ENCODE measurements around the gene RBCK1. TPM values are rescaled to one million over a fixed set of nuclear protein-coding genes. Genes with fewer than 3 reads are reported as not detected.

Gene RBCK1
- total RNA-seq, 1 donor from 2014 or later, result 65.2 TPM

DNA sequence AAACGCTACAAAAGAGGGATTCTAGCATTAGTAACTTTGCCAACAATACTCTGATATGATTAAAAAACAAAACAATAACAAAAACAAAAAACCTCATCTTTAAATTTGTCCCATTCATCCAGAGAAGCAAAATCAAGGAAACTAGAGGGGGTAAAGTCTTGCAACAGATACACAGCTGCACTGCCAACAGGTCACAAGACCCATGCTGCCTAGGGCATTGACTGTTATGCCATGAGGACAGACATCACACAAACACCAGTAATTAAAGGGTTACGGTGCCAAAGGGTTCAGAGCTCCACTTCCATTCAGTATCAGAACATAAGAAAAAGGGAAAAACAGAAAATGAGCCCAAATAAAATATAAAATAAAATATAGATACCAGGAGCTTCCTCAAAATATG lies 52.6 kb downstream of the RBCK1 start:
- no peak for DNase-seq (ENCODE audit: low read depth, low spot score)
- no peaks in the 10 kb centered on the region for H3K9me3 Mint-ChIP-seq
- peak overlapping the region; percentile 6 for H3K27ac Mint-ChIP-seq (ENCODE audit: unreplicated experiment)
- H3K4me3 Mint-ChIP-seq, result peak overlapping the region; percentile 86
- TF ChIP-seq, protein P1, sequence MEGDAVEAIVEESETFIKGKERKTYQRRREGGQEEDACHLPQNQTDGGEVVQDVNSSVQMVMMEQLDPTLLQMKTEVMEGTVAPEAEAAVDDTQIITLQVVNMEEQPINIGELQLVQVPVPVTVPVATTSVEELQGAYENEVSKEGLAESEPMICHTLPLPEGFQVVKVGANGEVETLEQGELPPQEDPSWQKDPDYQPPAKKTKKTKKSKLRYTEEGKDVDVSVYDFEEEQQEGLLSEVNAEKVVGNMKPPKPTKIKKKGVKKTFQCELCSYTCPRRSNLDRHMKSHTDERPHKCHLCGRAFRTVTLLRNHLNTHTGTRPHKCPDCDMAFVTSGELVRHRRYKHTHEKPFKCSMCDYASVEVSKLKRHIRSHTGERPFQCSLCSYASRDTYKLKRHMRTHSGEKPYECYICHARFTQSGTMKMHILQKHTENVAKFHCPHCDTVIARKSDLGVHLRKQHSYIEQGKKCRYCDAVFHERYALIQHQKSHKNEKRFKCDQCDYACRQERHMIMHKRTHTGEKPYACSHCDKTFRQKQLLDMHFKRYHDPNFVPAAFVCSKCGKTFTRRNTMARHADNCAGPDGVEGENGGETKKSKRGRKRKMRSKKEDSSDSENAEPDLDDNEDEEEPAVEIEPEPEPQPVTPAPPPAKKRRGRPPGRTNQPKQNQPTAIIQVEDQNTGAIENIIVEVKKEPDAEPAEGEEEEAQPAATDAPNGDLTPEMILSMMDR (conservative IDR thresholded peaks at IDR 0.05), result no peak
- no peaks in the 10 kb centered on the region for H3K27me3 Mint-ChIP-seq (ENCODE audit: low read depth)
- peaks cover 45% of the 10 kb centered on the region for H3K4me1 Mint-ChIP-seq
- H3K36me3 Mint-ChIP-seq (ENCODE audit: low read depth), result no peaks in the 10 kb centered on the region

- Mint-ChIP-seq H3K4me1 (peaks cover 45% of the 10 kb centered on the region), H3K9me3 (peaks cover 2% of the 10 kb centered on the region), H3K4me3 (peak overlapping the region; percentile 98), H3K27ac (ENCODE audit: unreplicated experiment) (peak overlapping the region; percentile 94), H3K27me3 (ENCODE audit: low read depth) (no peaks in the 10 kb centered on the region), H3K36me3 (ENCODE audit: low read depth) (no peaks in the 10 kb centered on the region)
- peak; percentile 33 for DNase-seq (ENCODE audit: low read depth, low spot score)
- TF ChIP-seq, protein P1 (conservative IDR thresholded peaks at IDR 0.05), result no peak
These were observed 53.4 kb downstream of the RBCK1 start for GRCh38 chr20:461254-462198.

DNA sequence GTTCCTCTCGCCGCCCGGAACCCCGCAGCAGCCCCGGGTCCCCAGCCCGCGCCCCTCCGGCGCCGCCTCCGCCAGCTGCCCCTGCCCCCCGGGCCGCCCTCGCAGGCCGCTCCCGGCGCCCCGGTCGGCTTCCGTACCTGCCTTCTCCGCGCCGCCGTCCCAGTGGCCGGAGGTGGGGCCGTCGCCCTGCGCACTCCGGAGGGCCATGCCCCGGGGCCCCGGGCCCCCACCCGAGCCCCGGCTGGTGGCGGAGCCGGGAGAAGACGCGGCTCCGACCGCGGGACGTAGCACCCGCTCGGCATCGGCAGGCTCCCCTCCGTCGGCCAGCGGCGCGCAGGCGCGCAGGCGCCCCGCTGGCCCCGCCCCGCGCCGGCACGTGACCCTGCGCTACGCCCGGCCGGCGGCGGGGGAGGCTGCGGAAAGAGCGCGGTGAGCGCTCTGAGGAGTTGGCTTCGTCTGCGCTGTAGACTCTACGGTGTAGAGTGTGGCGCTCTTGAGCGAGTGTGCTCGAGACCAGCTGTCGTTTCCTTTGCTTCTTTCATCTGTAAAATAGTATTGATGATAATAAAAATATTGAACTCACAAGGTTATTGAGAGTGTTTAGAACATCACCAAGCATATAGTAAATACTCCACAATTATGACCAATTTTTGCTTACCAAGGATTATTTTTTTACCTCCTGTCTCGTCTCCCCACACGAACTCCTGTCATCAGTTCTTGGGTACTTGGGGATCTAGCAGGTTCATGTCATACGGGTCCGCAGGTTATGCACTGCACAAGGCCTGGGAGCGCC lies 54.3 kb downstream of the RBCK1 start, which contains the start of gene TBC1D20:
Gene TBC1D20 (minus strand): TSS at position 335 of the 793 bp plus-strand sequence. CDS start 128 bp downstream, at position 207.
- TF ChIP-seq, protein P1 (conservative IDR thresholded peaks at IDR 0.05), result no peak
- Mint-ChIP-seq H3K36me3 (ENCODE audit: low read depth) (peaks cover 2% of the 10 kb centered on the region), H3K4me3 (peak within 1 kb of the TSS; percentile 98), H3K9me3 (peaks cover 8% of the 10 kb centered on the region), H3K4me1 (peaks cover 43% of the 10 kb centered on the region), H3K27ac (ENCODE audit: unreplicated experiment) (peak within 1 kb of the TSS; percentile 94), H3K27me3 (ENCODE audit: low read depth) (peaks cover 4% of the 10 kb centered on the region)
- DNase-seq (ENCODE audit: low read depth, low spot score), result peak; percentile 70

- Mint-ChIP-seq H3K27ac (ENCODE audit: unreplicated experiment) (no peak overlapping the region), H3K36me3 (ENCODE audit: low read depth) (peaks cover 35% of the 10 kb centered on the region), H3K4me3 (no peak overlapping the region), H3K4me1 (peaks cover 5% of the 10 kb centered on the region), H3K9me3 (peaks cover 41% of the 10 kb centered on the region), H3K27me3 (ENCODE audit: low read depth) (peaks cover 15% of the 10 kb centered on the region)
- TF ChIP-seq, protein P1 (conservative IDR thresholded peaks at IDR 0.05), result no peak
- no peak for DNase-seq (ENCODE audit: low read depth, low spot score)
These were observed 59.7 kb downstream of the RBCK1 start for GRCh38 chr20:467755-468154.

- DNase-seq (ENCODE audit: low read depth, low spot score), result no peak
- Mint-ChIP-seq H3K27me3 (ENCODE audit: low read depth) (peaks cover 15% of the 10 kb centered on the region), H3K4me3 (no peak overlapping the region), H3K9me3 (peaks cover 44% of the 10 kb centered on the region), H3K27ac (ENCODE audit: unreplicated experiment) (no peak overlapping the region), H3K36me3 (ENCODE audit: low read depth) (peaks cover 53% of the 10 kb centered on the region), H3K4me1 (no peaks in the 10 kb centered on the region)
- TF ChIP-seq, protein P1 (conservative IDR thresholded peaks at IDR 0.05), result no peak
These were observed 61.8 kb downstream of the RBCK1 start for GRCh38 chr20:469746-470490.

All from neural crest cell (in vitro differentiated cells).